Astrocyte (in vitro differentiated cells and primary cell): ENCODE measurements around the gene ASH1L. TPM values are rescaled to one million over a fixed set of nuclear protein-coding genes. Genes with fewer than 3 reads are reported as not detected.

Experiments used
- DNase-seq: peaks from one replicate; pipeline ENCODE4 v3.0.0-alpha.2; 2010; ENCODE audit warnings: low read depth
- FAIRE-seq: peaks from 2 replicates; lab custom pipeline; 2011; peaks lifted over from hg19 to GRCh38; lab: Jason Lieb, UNC
- H2AFZ ChIP-seq: 2 replicates; pipeline ENCODE4 v1.6.0; 2012; ENCODE audit warnings: low read depth, low read length, inconsistent platforms
- H3K27ac ChIP-seq: 2 replicates; pipeline ENCODE4 v1.5.1; 2011; ENCODE audit warnings: low read depth, low read length, inconsistent platforms
- H3K27me3 ChIP-seq: 2 replicates; pipeline ENCODE4 v1.6.0; 2011; ENCODE audit warnings: low read length, inconsistent platforms; ENCODE audit not compliant: insufficient read depth
- H3K36me3 ChIP-seq: 2 replicates; pipeline ENCODE4 v1.5.1; 2011; ENCODE audit warnings: low read length, inconsistent platforms; ENCODE audit not compliant: insufficient read depth
- H3K4me1 ChIP-seq: 2 replicates; pipeline ENCODE4 v1.5.1; 2011; ENCODE audit warnings: low read length, inconsistent platforms; ENCODE audit not compliant: insufficient read depth
- H3K4me2 ChIP-seq: 2 replicates; pipeline ENCODE4 v1.6.0; 2012; ENCODE audit warnings: low read length, inconsistent platforms
- H3K4me3 ChIP-seq: 2 replicates; pipeline ENCODE4 v1.5.1; 2011; ENCODE audit warnings: low read depth, mild to moderate bottlenecking, low read length, inconsistent platforms; ENCODE audit not compliant: insufficient read depth
- H3K79me2 ChIP-seq: 2 replicates; pipeline ENCODE4 v1.6.0; 2012; ENCODE audit warnings: mild to moderate bottlenecking, low read length, inconsistent platforms; ENCODE audit not compliant: insufficient read depth
- H3K9ac ChIP-seq: 2 replicates; pipeline ENCODE4 v1.6.0; 2012; ENCODE audit warnings: mild to moderate bottlenecking, low read length, inconsistent platforms
- H3K9me3 ChIP-seq: 2 replicates; pipeline ENCODE4 v1.5.1; 2012; ENCODE audit warnings: low read depth, mild to moderate bottlenecking, low read length, inconsistent platforms; ENCODE audit not compliant: insufficient read depth
- H4K20me1 ChIP-seq: 2 replicates; pipeline ENCODE4 v1.6.0; 2012; ENCODE audit warnings: low read length, inconsistent platforms; ENCODE audit not compliant: insufficient read depth
- H3K27ac Mint-ChIP-seq: one replicate; pipeline ENCODE4 v1.8.0; 2021; ENCODE audit warnings: mild to moderate bottlenecking, mixed read lengths; ENCODE audit not compliant: unreplicated experiment
- H3K27me3 Mint-ChIP-seq: one replicate; pipeline ENCODE4 v1.8.0; 2021; ENCODE audit warnings: low read depth, mixed read lengths; ENCODE audit not compliant: unreplicated experiment
- H3K36me3 Mint-ChIP-seq: one replicate; pipeline ENCODE4 v1.8.0; 2021; ENCODE audit warnings: low read depth, mixed read lengths; ENCODE audit not compliant: unreplicated experiment
- H3K4me1 Mint-ChIP-seq: one replicate; pipeline ENCODE4 v1.8.0; 2021; ENCODE audit warnings: low read depth, mixed read lengths; ENCODE audit not compliant: unreplicated experiment
- H3K4me3 Mint-ChIP-seq: one replicate; pipeline ENCODE4 v1.8.0; 2021; ENCODE audit warnings: mild to moderate bottlenecking, moderate library complexity, mixed read lengths; ENCODE audit not compliant: unreplicated experiment
- H3K9me3 Mint-ChIP-seq: one replicate; pipeline ENCODE4 v1.8.0; 2021; ENCODE audit warnings: mild to moderate bottlenecking, mixed read lengths; ENCODE audit not compliant: unreplicated experiment
- CTCF ChIP-seq: IDR thresholded peaks from 2 replicates; pipeline ENCODE4 v1.5.1; 2011; ENCODE audit warnings: low read depth, mild to moderate bottlenecking, inconsistent platforms, low read length, moderate library complexity; ENCODE audit not compliant: insufficient read depth
- EZH2 ChIP-seq: IDR thresholded peaks from 2 replicates; pipeline ENCODE4 v1.6.1; 2012; ENCODE audit warnings: mild to moderate bottlenecking, low read length, inconsistent platforms; ENCODE audit not compliant: insufficient read depth
- total RNA-seq: library from RNA; stranded (reverse); gene quantifications from 2 replicates; pipeline ENCODE4 v1.2.1, GENCODE V29; 2021

ASH1L gene
- total RNA-seq, 1 donor from 2014 or later, result 31.1 TPM

GRCh38 chr1:155320252-155320651 lies 242.4 kb downstream of the ASH1L start:
- Histone ChIP-seq H3K4me3 (peak overlapping the region; percentile 72), H3K79me2 (peaks cover 16% of the 10 kb centered on the region), H2AFZ (no peak overlapping the region), H3K27me3 (no peaks in the 10 kb centered on the region), H4K20me1 (peaks cover 28% of the 10 kb centered on the region), H3K27ac (no peak overlapping the region), H3K4me1 (peaks cover 27% of the 10 kb centered on the region), H3K36me3 (peaks cover 14% of the 10 kb centered on the region), H3K9me3 (no peaks in the 10 kb centered on the region), H3K4me2 (peak overlapping the region; percentile 99), H3K9ac (peak overlapping the region; percentile 78)
- no peaks in the 10 kb centered on the region for H3K27me3 Mint-ChIP-seq
- peaks cover 7% of the 10 kb centered on the region for H3K36me3 Mint-ChIP-seq
- H3K4me1 Mint-ChIP-seq, result peaks cover 7% of the 10 kb centered on the region
- DNase-seq (no peak), FAIRE-seq (no peak)
- H3K9me3 Mint-ChIP-seq, result no peaks in the 10 kb centered on the region
- peak overlapping the region; percentile 87 for H3K4me3 Mint-ChIP-seq
- TF ChIP-seq EZH2 (no peak), CTCF (no peak)
- H3K27ac Mint-ChIP-seq, result no peak overlapping the region

- Histone ChIP-seq H3K9me3 (no peaks in the 10 kb centered on the region), H3K27ac (no peak overlapping the region), H3K27me3 (no peaks in the 10 kb centered on the region), H3K9ac (no peak overlapping the region), H3K4me1 (peaks cover 25% of the 10 kb centered on the region), H2AFZ (no peak overlapping the region), H3K4me2 (no peak overlapping the region), H4K20me1 (peaks cover 26% of the 10 kb centered on the region), H3K79me2 (peaks cover 10% of the 10 kb centered on the region), H3K4me3 (no peak overlapping the region), H3K36me3 (peaks cover 17% of the 10 kb centered on the region)
- no peak for FAIRE-seq
- no peak for TF ChIP-seq EZH2
- no peak for TF ChIP-seq CTCF
- DNase-seq, result no peak
- Mint-ChIP-seq H3K27me3 (no peaks in the 10 kb centered on the region), H3K9me3 (no peaks in the 10 kb centered on the region), H3K4me3 (no peak overlapping the region), H3K27ac (no peak overlapping the region), H3K4me1 (peaks cover 7% of the 10 kb centered on the region), H3K36me3 (peaks cover 7% of the 10 kb centered on the region)
Measured at GRCh38 chr1:155319536-155319935, 243.1 kb downstream of the ASH1L start.

- no peak for DNase-seq
- no peaks in the 10 kb centered on the region for H3K9me3 ChIP-seq
- H3K27me3 Mint-ChIP-seq, result no peaks in the 10 kb centered on the region
Measured at GRCh38 chr1:155318082-155318481, 244.5 kb downstream of the ASH1L start.

More at GRCh38 chr1:155318082-155318481, 244.5 kb downstream of the ASH1L start:
- Mint-ChIP-seq H3K27ac (no peak overlapping the region), H3K4me1 (peaks cover 7% of the 10 kb centered on the region), H3K4me3 (no peak overlapping the region), H3K9me3 (no peaks in the 10 kb centered on the region), H3K36me3 (peaks cover 7% of the 10 kb centered on the region)
- H2AFZ ChIP-seq, result no peak overlapping the region
- H3K4me3 ChIP-seq, result no peak overlapping the region
- peaks cover 16% of the 10 kb centered on the region for H3K79me2 ChIP-seq
- peaks cover 23% of the 10 kb centered on the region for H3K36me3 ChIP-seq
- no peaks in the 10 kb centered on the region for H3K27me3 ChIP-seq
- no peak overlapping the region for H3K4me2 ChIP-seq
- no peak for TF ChIP-seq EZH2
- TF ChIP-seq CTCF, result no peak
- H4K20me1 ChIP-seq, result peaks cover 31% of the 10 kb centered on the region
- no peak overlapping the region for H3K27ac ChIP-seq
- H3K4me1 ChIP-seq, result peaks cover 25% of the 10 kb centered on the region
- no peak overlapping the region for H3K9ac ChIP-seq
- no peak for FAIRE-seq
